Mesenchymal stem cell (in vitro differentiated cells and primary cell): ENCODE measurements around the gene FNDC3B.
"Not testable (repeated sequence)": the region's sequence is repeated elsewhere in the genome, so short reads cannot be mapped to it uniquely, and the experiment has no call there.

ENCODE experiments used
- DNase-seq: peaks from one replicate; pipeline ENCODE4 v3.0.0-alpha.2; 2013
- H2AFZ ChIP-seq: one replicate; pipeline ENCODE4 v1.6.1; 2013; ENCODE audit warnings: low read depth, mild to moderate bottlenecking, control low read depth, inconsistent platforms, low read length, moderate library complexity
- H2AK5ac ChIP-seq: 2 replicates; pipeline ENCODE4 v1.6.1; 2013; ENCODE audit warnings: low read length, moderate library complexity, mild to moderate bottlenecking, inconsistent platforms; ENCODE audit not compliant: severe bottlenecking
- H2BK120ac ChIP-seq: one replicate; pipeline ENCODE4 v1.6.1; 2013; ENCODE audit warnings: low read depth, mild to moderate bottlenecking, inconsistent platforms, low read length, moderate library complexity
- H2BK12ac ChIP-seq, 2 experiments: one replicate each; pipeline ENCODE4 v1.6.1; 2013; ENCODE audit warnings: inconsistent platforms in 2 of 2, low read length in 2 of 2, mild to moderate bottlenecking in 2 of 2, moderate library complexity in 2 of 2, control low read depth in 1 of 2
- H2BK15ac ChIP-seq: one replicate; pipeline ENCODE4 v1.6.1; 2013; ENCODE audit warnings: mild to moderate bottlenecking, low read depth, inconsistent platforms; ENCODE audit not compliant: poor library complexity, severe bottlenecking
- H2BK5ac ChIP-seq: 2 replicates; pipeline ENCODE4 v1.6.1; 2013; ENCODE audit warnings: low read depth, mild to moderate bottlenecking, low read length, control low read depth, inconsistent platforms; ENCODE audit not compliant: poor library complexity, severe bottlenecking
- H3K14ac ChIP-seq, 2 experiments: one replicate each; pipeline ENCODE4 v1.6.1; 2013; ENCODE audit warnings: inconsistent platforms in 2 of 2, low read length in 2 of 2, control low read depth in 1 of 2, mild to moderate bottlenecking in 1 of 2, moderate library complexity in 1 of 2
- H3K18ac ChIP-seq, 2 experiments: one replicate each; pipeline ENCODE4 v1.6.1; 2013; ENCODE audit warnings: inconsistent platforms in 2 of 2, low read length in 2 of 2, control low read depth in 1 of 2, low read depth in 1 of 2, mild to moderate bottlenecking in 1 of 2
- H3K23ac ChIP-seq, 2 experiments: one replicate each; pipeline ENCODE4 v1.6.1; 2013; ENCODE audit warnings: inconsistent platforms in 2 of 2, low read length in 2 of 2, mild to moderate bottlenecking in 2 of 2, moderate library complexity in 2 of 2, control low read depth in 1 of 2
- H3K27ac ChIP-seq: 2 replicates; pipeline ENCODE4 v1.5.1; 2013; ENCODE audit warnings: mild to moderate bottlenecking, moderate library complexity, low read length, control low read depth, inconsistent platforms; ENCODE audit not compliant: poor library complexity, severe bottlenecking
- H3K27me3 ChIP-seq, 2 experiments: 2 replicates each; pipeline versions ENCODE4 v1.6.1 to v1.7.0; 2013; ENCODE audit warnings: low read length in 2 of 2, mild to moderate bottlenecking in 2 of 2, moderate library complexity in 2 of 2, control low read depth in 1 of 2, inconsistent platforms in 1 of 2; ENCODE audit not compliant: control insufficient read depth in 1 of 2, insufficient read depth in 1 of 2
- H3K36me3 ChIP-seq, 2 experiments: 2 replicates each; pipeline versions ENCODE4 v1.6.1 to v1.7.0; 2013; ENCODE audit warnings: low read length in 2 of 2, control low read depth in 1 of 2, inconsistent platforms in 1 of 2, low read depth in 1 of 2, mild to moderate bottlenecking in 1 of 2; ENCODE audit not compliant: insufficient read depth in 2 of 2, control insufficient read depth in 1 of 2
- H3K4ac ChIP-seq, 2 experiments: one replicate each; pipeline ENCODE4 v1.6.1; 2013; ENCODE audit warnings: inconsistent platforms in 2 of 2, low read length in 2 of 2, mild to moderate bottlenecking in 2 of 2, moderate library complexity in 2 of 2, control low read depth in 1 of 2, low read depth in 1 of 2
- H3K4me1 ChIP-seq: 2 replicates; pipeline ENCODE4 v1.6.1; 2013; ENCODE audit warnings: low read depth, low read length, control low read depth; ENCODE audit not compliant: control insufficient read depth, insufficient read depth
- H3K4me2 ChIP-seq: 2 replicates; pipeline ENCODE4 v1.6.1; 2013; ENCODE audit warnings: low read length, mild to moderate bottlenecking, inconsistent platforms; ENCODE audit not compliant: poor library complexity, severe bottlenecking
- H3K4me3 ChIP-seq, 2 experiments: 2 replicates each; pipeline versions ENCODE4 v1.5.1 to v1.7.0; 2013; ENCODE audit warnings: low read length in 2 of 2, mild to moderate bottlenecking in 2 of 2, control low read depth in 1 of 2, low read depth in 1 of 2; ENCODE audit not compliant: insufficient read depth in 1 of 2
- H3K79me1 ChIP-seq: replicated peaks from 2 replicates; pipeline ENCODE4 v1.6.1; 2013; ENCODE audit warnings: mild to moderate bottlenecking, control low read depth, low read length, inconsistent platforms; ENCODE audit not compliant: poor library complexity, severe bottlenecking
- H3K9ac ChIP-seq: 2 replicates; pipeline ENCODE4 v1.7.0; 2013; ENCODE audit warnings: mild to moderate bottlenecking, low read length, moderate library complexity
- H3K9me3 ChIP-seq: 2 replicates; pipeline ENCODE4 v1.7.0; 2013; ENCODE audit warnings: mild to moderate bottlenecking, low read length; ENCODE audit not compliant: control insufficient read depth
- H4K8ac ChIP-seq: one replicate; pipeline ENCODE4 v1.6.1; 2013; ENCODE audit warnings: inconsistent platforms, mild to moderate bottlenecking, low read length, moderate library complexity
- H4K91ac ChIP-seq: one replicate; pipeline ENCODE4 v1.6.1; 2013; ENCODE audit warnings: mild to moderate bottlenecking, low read length, inconsistent platforms
- WGBS: methylation state at CpG from one replicate; pipeline ENCODE4 v1.1.7; 2013; ENCODE audit warnings: mixed read lengths; 5-methylcytosine and 5-hydroxymethylcytosine counted together

Gene FNDC3B

DNA sequence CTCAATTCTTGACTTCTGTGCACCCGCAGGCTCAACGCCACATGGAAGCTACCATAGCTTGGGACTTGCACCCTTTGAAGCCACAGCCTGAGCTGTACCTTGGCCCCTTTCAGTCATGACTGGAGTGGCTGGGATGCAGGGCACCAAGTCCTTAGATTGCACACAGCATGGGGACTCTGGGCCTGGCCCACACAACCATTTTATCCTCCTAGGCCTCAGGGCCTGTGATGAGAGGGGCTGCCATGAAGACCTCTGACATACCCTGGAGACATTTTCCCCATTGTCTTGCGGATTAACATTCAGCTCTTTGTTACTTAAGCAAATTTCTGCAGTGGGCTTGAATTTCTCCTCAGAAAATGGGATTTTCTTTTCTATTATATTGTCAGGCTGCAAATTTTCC lies 203.1 kb downstream of the FNDC3B start:
- not testable (repeated sequence) for H2BK12ac ChIP-seq, H3K4me1 ChIP-seq, H2BK120ac ChIP-seq, H3K4ac ChIP-seq, H3K4me3 ChIP-seq, H3K9ac ChIP-seq, H3K14ac ChIP-seq, H2AK5ac ChIP-seq, H3K4me2 ChIP-seq, DNase-seq, H2BK15ac ChIP-seq, H3K27ac ChIP-seq, H3K27me3 ChIP-seq, H3K23ac ChIP-seq, H2BK5ac ChIP-seq, H4K91ac ChIP-seq, H3K9me3 ChIP-seq, H2AFZ ChIP-seq, H3K18ac ChIP-seq, H4K8ac ChIP-seq
- over 99% methylated on average over 3 of the region's 3 CpGs for WGBS
- Histone ChIP-seq H3K36me3 (peaks cover 12 to 56% of the 10 kb centered on the region in 2 experiments), H3K79me1 (peaks cover 29% of the 10 kb centered on the region)

DNA sequence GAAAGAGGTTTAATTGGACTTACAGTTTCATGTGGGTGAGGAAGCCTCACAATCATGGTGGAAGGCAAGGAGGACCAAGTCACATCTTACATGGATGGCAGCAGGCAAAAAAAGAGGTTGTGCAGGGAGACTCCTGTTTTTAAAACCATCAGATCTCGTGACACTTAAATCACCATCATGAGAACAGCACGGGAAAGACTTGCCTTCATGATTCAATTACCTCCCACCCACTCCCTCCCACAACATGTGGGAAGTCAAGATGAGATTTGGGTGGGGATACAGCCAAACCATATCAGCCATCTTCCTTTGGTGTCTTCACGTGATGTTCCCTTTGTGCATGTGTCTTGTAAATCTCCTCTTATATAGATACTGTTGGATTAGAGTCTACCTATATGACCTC lies 204.0 kb downstream of the FNDC3B start:
- H2BK15ac ChIP-seq, H3K23ac ChIP-seq, H3K4me1 ChIP-seq, H2AK5ac ChIP-seq, H3K9ac ChIP-seq, H3K4ac ChIP-seq, H4K91ac ChIP-seq, H3K9me3 ChIP-seq, H3K4me2 ChIP-seq, H2AFZ ChIP-seq, H4K8ac ChIP-seq, H2BK120ac ChIP-seq, H3K4me3 ChIP-seq, H2BK12ac ChIP-seq, H3K18ac ChIP-seq, H3K14ac ChIP-seq, H3K27me3 ChIP-seq, H3K27ac ChIP-seq, DNase-seq, H2BK5ac ChIP-seq: not testable (repeated sequence)
- WGBS: 100% methylated on average over 2 of the region's 3 CpGs
- peaks cover 14 to 61% of the 10 kb centered on the region in 2 experiments for H3K36me3 ChIP-seq
- peaks cover 28% of the 10 kb centered on the region for H3K79me1 ChIP-seq

DNA sequence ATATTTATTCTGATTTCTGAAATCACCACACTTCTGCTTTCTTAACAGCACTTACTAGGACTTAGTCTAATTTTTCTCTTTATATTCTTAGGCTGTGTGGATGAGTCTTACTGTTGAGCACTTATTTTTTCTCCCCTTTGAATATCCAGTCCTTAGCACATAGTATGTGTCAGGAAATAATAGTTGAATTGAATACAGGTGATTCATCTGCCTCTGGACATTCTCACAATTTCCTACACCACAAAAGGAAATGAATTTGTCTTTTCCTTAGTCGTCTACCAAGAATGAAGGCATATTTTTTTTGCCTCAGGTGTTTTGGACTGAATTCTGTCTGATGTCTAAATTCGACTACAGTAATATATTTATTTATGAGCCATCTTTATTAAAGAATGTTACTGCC lies 204.6 kb downstream of the FNDC3B start:
- H3K14ac ChIP-seq: no peak overlapping the region

DNA sequence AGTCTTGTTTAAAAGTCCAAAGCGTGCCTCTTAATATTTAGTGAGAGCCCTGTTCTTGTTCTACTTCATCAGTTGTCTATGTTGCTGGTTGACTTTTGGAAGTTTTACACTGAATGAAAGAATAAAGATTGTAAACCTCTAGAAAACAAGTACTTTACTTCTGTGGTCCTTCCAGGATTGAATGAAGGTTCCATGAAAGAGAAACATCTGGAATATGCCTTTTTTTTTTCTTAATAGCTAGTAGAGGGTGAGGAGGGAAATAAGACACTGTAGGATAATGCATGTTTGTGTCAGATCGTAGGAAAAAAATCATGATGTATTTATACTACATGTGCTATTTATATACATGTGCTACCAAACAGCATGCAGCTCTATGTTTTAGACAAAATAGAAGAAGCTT lies 205.9 kb downstream of the FNDC3B start:
- Histone ChIP-seq H2BK5ac (no peak overlapping the region), H4K8ac (no peak overlapping the region), H3K9ac (no peak overlapping the region), H2BK15ac (no peak overlapping the region), H3K27me3 (no peaks in the 10 kb centered on the region), H2BK120ac (no peak overlapping the region), H3K4ac (no peak overlapping the region), H4K91ac (no peak overlapping the region), H3K79me1 (peaks cover 24% of the 10 kb centered on the region), H3K23ac (no peak overlapping the region), H2AK5ac (no peak overlapping the region), H3K14ac (no peak overlapping the region), H3K4me2 (no peak overlapping the region), H3K36me3 (peaks cover 14 to 56% of the 10 kb centered on the region in 2 experiments), H3K4me3 (no peak overlapping the region), H3K4me1 (peaks cover 2% of the 10 kb centered on the region), H3K9me3 (peaks cover 8% of the 10 kb centered on the region), H3K27ac (no peak overlapping the region), H2BK12ac (no peak overlapping the region), H3K18ac (no peak overlapping the region), H2AFZ (no peak overlapping the region)
- 90% methylated on average over 1 of the region's 2 CpGs for WGBS
- no peak for DNase-seq

More for the DNA sequence above, 204.6 kb downstream of the FNDC3B start:
- no peak overlapping the region for H4K8ac ChIP-seq
- no peak overlapping the region for H2BK120ac ChIP-seq
- H3K27me3 ChIP-seq: no peaks in the 10 kb centered on the region
- no peak overlapping the region for H2BK15ac ChIP-seq
- no peak overlapping the region for H3K9ac ChIP-seq
- H4K91ac ChIP-seq: no peak overlapping the region
- no peak overlapping the region for H3K27ac ChIP-seq
- no peak overlapping the region for H3K4me2 ChIP-seq
- no peak overlapping the region for H2AFZ ChIP-seq
- no peak overlapping the region for H2AK5ac ChIP-seq
- H3K9me3 ChIP-seq: peaks cover 8% of the 10 kb centered on the region
- no peak overlapping the region for H3K4me3 ChIP-seq
- no peak overlapping the region for H3K23ac ChIP-seq
- H3K79me1 ChIP-seq: peaks cover 27% of the 10 kb centered on the region
- peaks cover 3% of the 10 kb centered on the region for H3K4me1 ChIP-seq
- no peak overlapping the region for H2BK5ac ChIP-seq
- no peak overlapping the region for H3K18ac ChIP-seq
- peaks cover 14 to 62% of the 10 kb centered on the region in 2 experiments for H3K36me3 ChIP-seq
- WGBS: no CpG with 5 or more reads among the region's 2 CpGs
- peak; percentile 37 for DNase-seq
- H3K4ac ChIP-seq: no peak overlapping the region
- H2BK12ac ChIP-seq: no peak overlapping the region
